Vagina (tissue), 2 donors: Measurements from ENCODE around the gene MGP.

ENCODE experiments used
- POLR2A ChIP-seq, 2 donors: fragments of 450-650 bp; IDR thresholded peaks; one replicate each; pipeline ENCODE4 v1.6.1; 2017; ENCODE audit warnings: antibody characterized with exemption in 2 of 2, mild to moderate bottlenecking in 2 of 2, moderate library complexity in 2 of 2
- TF ChIP-seq, protein P1 (sequence below), 3 experiments: fragments of 450-650 bp in 2 of 3; fragments of 200-600 bp in 1 of 3; sonication (generic) in 1 of 3; IDR thresholded peaks; one replicate each; pipeline ENCODE4 v1.5.1; 2017 to 2019; ENCODE audit warnings: antibody characterized with exemption in 3 of 3, mild to moderate bottlenecking in 2 of 3, moderate library complexity in 2 of 3

GRCh38 chr12:14931359-14931758, 45.7 kb upstream of the MGP start:
- TF ChIP-seq, protein P1, sequence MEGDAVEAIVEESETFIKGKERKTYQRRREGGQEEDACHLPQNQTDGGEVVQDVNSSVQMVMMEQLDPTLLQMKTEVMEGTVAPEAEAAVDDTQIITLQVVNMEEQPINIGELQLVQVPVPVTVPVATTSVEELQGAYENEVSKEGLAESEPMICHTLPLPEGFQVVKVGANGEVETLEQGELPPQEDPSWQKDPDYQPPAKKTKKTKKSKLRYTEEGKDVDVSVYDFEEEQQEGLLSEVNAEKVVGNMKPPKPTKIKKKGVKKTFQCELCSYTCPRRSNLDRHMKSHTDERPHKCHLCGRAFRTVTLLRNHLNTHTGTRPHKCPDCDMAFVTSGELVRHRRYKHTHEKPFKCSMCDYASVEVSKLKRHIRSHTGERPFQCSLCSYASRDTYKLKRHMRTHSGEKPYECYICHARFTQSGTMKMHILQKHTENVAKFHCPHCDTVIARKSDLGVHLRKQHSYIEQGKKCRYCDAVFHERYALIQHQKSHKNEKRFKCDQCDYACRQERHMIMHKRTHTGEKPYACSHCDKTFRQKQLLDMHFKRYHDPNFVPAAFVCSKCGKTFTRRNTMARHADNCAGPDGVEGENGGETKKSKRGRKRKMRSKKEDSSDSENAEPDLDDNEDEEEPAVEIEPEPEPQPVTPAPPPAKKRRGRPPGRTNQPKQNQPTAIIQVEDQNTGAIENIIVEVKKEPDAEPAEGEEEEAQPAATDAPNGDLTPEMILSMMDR (IDR thresholded peaks at IDR 0.05), result no peak
- no peak for TF ChIP-seq POLR2A (IDR thresholded peaks at IDR 0.05)
